Measurements from ENCODE around the gene PSORS1C2.

The PSORS1C2 gene

DNA sequence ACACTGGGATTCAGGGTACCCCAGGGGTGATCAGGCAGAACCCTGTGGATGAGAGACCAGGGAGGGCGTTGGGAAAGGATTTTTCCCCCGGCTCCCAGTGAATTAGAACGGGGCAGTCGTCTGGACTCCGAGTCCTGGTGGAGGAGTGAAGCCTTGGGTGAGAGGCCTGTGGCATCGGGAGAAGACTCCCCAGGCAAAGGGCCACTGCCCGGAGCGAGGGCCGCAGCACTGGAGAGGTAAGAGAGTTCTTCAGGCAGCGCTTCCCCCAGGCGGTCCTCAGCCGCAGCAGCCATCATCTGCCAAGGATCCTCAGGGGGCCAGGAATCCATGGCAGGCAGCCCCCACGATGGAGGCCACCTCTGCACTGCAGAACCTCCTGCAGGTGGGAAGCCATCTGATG lies 27.2 kb downstream of the PSORS1C2 start:
- no peak for DNase-seq

DNA sequence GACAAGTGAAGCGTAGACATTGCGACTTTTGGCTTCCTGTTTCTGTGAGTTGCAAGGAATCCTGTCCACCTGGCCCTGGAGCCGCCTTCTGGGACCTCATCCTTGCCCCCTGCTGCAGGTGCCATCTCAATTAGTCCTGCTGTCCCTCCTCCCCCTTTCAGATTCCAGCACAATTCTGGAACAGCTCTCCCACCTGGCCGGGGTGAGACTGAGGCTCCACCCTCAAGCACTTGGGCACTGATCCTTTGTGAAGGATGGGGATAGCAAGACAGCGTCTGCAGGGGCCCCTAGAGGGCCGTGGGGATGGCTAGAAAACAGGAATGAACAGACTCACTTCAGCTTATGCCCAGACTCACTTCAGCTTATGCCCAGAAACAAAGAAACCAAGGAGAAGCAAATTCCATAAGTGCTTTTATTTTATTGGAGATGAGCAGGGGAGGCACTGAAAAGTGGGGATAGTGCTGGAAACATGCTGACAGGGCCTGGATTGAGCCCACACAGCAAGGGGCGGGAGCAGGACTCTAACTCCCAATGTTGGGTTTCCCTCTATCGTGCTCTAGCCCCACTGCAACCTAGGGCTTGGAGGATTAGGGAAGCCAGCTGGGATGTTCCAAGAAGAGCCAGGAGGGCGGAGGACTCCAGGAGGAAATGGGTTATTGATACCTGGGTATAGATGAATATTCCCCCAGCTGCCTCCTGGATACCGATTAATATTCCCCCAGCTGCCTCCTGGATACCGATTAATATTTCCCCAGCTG lies 27.9 kb downstream of the PSORS1C2 start:
- no peak for DNase-seq

- no peak for DNase-seq
Observed at GRCh38 chr6:31107052-31107451, 31.8 kb downstream of the PSORS1C2 start.

GRCh38 chr6:31103136-31103535 lies 35.7 kb downstream of the PSORS1C2 start:
- no peak for DNase-seq

GRCh38 chr6:31098449-31098938 lies 40.4 kb downstream of the PSORS1C2 start:
- DNase-seq, result no peak

GRCh38 chr6:31096656-31097055 lies 42.2 kb downstream of the PSORS1C2 start:
- no peak for DNase-seq

DNA sequence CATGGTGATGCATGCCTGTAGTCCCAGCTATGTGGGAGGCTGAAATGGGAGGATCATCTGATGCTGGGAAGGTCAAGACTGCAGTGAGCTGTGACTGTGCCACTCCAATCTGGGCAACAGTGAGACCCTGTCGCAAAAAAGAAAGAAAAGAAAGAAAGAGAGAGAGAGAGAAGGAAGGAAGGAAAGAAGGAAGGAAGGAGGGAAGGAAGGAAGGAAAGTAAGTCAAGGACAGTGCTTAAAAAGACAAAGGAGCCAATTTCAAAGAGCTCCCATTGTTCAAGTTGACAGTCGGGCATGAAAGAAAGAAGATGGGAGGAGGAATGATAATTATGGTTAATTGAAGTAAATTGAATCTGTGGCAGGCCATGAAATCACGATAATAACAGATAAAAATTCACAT lies 42.7 kb downstream of the PSORS1C2 start:
- no peak for DNase-seq

DNA sequence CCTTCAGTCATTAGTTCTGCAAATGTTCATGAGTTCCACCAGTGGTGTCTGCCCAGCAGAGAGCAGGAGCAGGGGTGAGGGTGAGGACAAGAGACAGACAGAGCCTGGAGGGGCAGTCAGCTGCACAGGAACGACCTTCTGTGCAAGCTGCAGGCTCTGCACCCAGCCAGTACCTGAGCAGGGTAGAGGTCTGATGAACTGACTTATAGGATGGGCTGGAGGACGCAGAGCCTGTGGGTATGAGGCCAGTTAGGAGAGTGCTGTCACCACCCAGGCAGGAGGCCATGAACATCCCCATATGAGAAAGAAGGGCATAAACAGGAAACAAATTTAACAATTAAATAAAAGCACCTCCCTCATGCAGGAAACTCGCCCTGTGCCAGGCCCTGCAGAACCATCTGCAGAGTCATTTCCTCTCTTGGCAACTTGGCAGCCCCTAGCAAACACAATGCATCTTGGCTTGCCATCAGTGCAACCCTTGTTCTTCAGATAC lies 44.4 kb downstream of the PSORS1C2 start:
- DNase-seq, result no peak

GRCh38 chr6:31092769-31093505 lies 45.9 kb downstream of the PSORS1C2 start:
- no peak for DNase-seq

DNA sequence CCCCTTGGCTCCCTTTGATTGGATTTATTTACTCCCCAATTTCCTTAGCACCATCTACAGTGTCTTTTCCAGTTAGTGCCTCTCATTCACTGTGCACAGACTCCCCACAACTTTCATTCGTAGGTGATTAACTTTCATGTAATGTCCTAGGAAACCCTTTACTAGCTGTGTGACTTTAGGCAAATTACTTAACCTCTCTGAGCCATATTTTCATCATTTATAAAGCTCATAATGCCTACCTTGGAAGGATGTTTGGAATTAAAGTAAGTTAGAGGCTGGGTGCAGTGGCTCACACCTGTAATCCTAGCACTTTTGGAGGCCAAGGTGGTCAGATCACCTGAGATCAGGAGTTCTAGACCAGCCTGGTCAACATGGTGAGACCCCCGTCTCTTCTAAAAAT lies 46.6 kb downstream of the PSORS1C2 start:
- DNase-seq, result no peak

GRCh38 chr6:31091680-31092079 lies 47.2 kb downstream of the PSORS1C2 start:
- DNase-seq, result no peak

GRCh38 chr6:31090973-31091364 lies 47.9 kb downstream of the PSORS1C2 start:
- DNase-seq, result no peak

- no peak for DNase-seq
Observed at GRCh38 chr6:31090275-31090972, 48.4 kb downstream of the PSORS1C2 start.

All from MV-4-11 (cell line).